ENCODE measurements around the gene THSD7B.

- TF ChIP-seq POLR2AphosphoS5 (IDR thresholded peaks at IDR 0.05; ENCODE audit: borderline replicate concordance, low read depth, low read length) (no peak), EZH2 (IDR thresholded peaks at IDR 0.05) (no peak)
These were observed 144.4 kb downstream of the THSD7B start for GRCh38 chr2:136909777-136910176.
